Activated B cell treated with CpG ODN at 0.5 μM for 24 hours (primary cell): ENCODE data around the gene PHACTR2. TPM values are rescaled to one million over a fixed set of nuclear protein-coding genes. Genes with fewer than 3 reads are reported as not detected.

Experiments
- ATAC-seq: fragments of 200-7000 bp; cut with Tn5 transposase; one replicate; pipeline ENCODE4 v1.10.0; 2021; ENCODE audit warnings: low read depth, mild to moderate bottlenecking, moderate library complexity
- CTCF ChIA-PET: fragments of 350-600 bp; sonication (Branson Sonifier 250); formaldehyde crosslinking; loops from one replicate; lab custom pipeline; 2021; ENCODE audit warnings: antibody characterized with exemption; lab: Charles Lee
- POLR2A ChIA-PET: fragments of 350-600 bp; sonication (Branson Sonifier 250); formaldehyde crosslinking; loops from one replicate; lab custom pipeline; 2021; ENCODE audit warnings: antibody characterized with exemption; lab: Charles Lee
- DNase-seq: peaks from one replicate; pipeline ENCODE4 v3.0.0; 2022
- H3K27ac Mint-ChIP-seq: one replicate; pipeline ENCODE4 v1.8.0; 2020; ENCODE audit warnings: mixed read lengths
- H3K27me3 Mint-ChIP-seq: one replicate; pipeline ENCODE4 v1.8.0; 2021; ENCODE audit warnings: mixed read lengths
- H3K36me3 Mint-ChIP-seq: one replicate; pipeline ENCODE4 v1.8.0; 2021; ENCODE audit warnings: low read depth, mixed read lengths
- H3K4me1 Mint-ChIP-seq: one replicate; pipeline ENCODE4 v1.8.0; 2021; ENCODE audit warnings: mixed read lengths
- H3K4me3 Mint-ChIP-seq: one replicate; pipeline ENCODE4 v1.8.0; 2020; ENCODE audit warnings: mild to moderate bottlenecking, mixed read lengths
- H3K9me3 Mint-ChIP-seq: one replicate; pipeline ENCODE4 v1.8.0; 2020; ENCODE audit warnings: mixed read lengths
- intact Hi-C: fragments of 100-400 bp; cut with micrococcal nuclease; formaldehyde crosslinking; loops from one replicate; pipeline ENCODE4 v1.15.1; 2024
- total RNA-seq: library from RNA; stranded (reverse); gene quantifications from 2 replicates; pipeline ENCODE4 v1.2.3, GENCODE V29; 2022
- TF ChIP-seq, protein P1 (sequence below): fragments of 200-600 bp; IDR thresholded peaks from one replicate; pipeline ENCODE4 v1.8.0; 2022; ENCODE audit warnings: antibody characterized with exemption, mild to moderate bottlenecking

The PHACTR2 gene
- total RNA-seq, 1 donor from 2014 or later: 11.7 TPM

DNA sequence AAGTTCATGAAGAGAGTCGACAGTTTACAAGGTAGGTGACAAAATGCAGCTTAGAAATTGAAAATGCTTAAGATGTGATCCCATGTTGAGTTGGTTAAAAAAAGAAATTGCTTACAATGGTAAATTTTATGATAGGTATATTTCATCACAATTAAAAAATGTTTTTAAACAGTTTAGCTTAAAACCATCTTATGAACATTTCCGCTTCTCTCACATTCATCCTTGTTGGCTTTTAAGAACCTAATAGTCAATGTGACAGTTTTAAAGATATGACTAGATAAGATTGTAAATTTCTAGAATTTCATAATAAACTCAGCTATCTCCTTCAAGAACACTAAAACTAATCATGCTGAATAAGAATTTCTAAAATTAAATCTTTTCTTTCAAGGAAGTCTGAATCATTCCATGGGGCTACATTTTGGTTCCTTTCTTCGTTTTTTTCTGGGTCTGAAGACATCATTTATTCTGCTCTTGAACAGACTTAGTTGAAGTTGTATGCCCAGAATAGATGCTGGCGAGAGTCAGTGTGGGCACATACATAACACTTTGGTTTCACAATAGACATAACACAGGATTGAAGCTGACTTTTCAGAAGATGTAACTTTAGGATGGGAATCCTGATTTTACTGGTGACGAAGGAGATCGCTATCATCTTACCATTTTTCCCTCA is 129.5 kb downstream of the PHACTR2 start:
- H3K4me1 Mint-ChIP-seq: no peaks in the 10 kb centered on the region
- peaks cover 8% of the 10 kb centered on the region for H3K36me3 Mint-ChIP-seq
- CTCF ChIA-PET: no interaction called here
- H3K27ac Mint-ChIP-seq: no peak overlapping the region
- TF ChIP-seq, protein P1, sequence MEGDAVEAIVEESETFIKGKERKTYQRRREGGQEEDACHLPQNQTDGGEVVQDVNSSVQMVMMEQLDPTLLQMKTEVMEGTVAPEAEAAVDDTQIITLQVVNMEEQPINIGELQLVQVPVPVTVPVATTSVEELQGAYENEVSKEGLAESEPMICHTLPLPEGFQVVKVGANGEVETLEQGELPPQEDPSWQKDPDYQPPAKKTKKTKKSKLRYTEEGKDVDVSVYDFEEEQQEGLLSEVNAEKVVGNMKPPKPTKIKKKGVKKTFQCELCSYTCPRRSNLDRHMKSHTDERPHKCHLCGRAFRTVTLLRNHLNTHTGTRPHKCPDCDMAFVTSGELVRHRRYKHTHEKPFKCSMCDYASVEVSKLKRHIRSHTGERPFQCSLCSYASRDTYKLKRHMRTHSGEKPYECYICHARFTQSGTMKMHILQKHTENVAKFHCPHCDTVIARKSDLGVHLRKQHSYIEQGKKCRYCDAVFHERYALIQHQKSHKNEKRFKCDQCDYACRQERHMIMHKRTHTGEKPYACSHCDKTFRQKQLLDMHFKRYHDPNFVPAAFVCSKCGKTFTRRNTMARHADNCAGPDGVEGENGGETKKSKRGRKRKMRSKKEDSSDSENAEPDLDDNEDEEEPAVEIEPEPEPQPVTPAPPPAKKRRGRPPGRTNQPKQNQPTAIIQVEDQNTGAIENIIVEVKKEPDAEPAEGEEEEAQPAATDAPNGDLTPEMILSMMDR: no peak
- H3K4me3 Mint-ChIP-seq: no peak overlapping the region
- intact Hi-C loops: no loop called here
- no peaks in the 10 kb centered on the region for H3K9me3 Mint-ChIP-seq
- H3K27me3 Mint-ChIP-seq: no peaks in the 10 kb centered on the region
- ATAC-seq: no peak
- POLR2A ChIA-PET: no interaction called here
- DNase-seq: no peak

DNA sequence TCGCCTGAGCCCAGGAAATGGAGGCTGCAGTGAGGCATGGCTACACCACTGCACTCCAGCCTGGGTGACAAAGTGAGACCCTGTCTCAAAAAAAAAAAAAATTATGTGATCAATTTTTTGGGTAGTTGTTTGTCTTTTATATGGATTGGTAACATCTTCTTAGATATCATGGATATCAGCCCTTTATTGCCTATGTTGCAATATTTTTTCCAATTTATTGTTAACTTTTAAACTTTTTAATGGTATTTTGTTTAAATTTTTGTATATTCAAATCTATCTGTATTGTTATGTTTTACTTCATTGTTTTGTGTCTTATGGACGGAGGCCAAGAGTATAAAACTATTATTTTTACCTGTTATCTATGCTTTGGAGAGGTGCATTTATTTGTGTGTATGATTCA is 133.0 kb downstream of the PHACTR2 start:
- Mint-ChIP-seq H3K4me1 (no peaks in the 10 kb centered on the region), H3K4me3 (no peak overlapping the region), H3K9me3 (no peaks in the 10 kb centered on the region), H3K27me3 (no peaks in the 10 kb centered on the region), H3K27ac (no peak overlapping the region), H3K36me3 (peaks cover 11% of the 10 kb centered on the region)
- intact Hi-C loops: no loop called here
- CTCF ChIA-PET: no interaction called here
- DNase-seq (no peak), ATAC-seq (no peak)
- TF ChIP-seq, protein P1: no peak
- POLR2A ChIA-PET: no interaction called here

DNA sequence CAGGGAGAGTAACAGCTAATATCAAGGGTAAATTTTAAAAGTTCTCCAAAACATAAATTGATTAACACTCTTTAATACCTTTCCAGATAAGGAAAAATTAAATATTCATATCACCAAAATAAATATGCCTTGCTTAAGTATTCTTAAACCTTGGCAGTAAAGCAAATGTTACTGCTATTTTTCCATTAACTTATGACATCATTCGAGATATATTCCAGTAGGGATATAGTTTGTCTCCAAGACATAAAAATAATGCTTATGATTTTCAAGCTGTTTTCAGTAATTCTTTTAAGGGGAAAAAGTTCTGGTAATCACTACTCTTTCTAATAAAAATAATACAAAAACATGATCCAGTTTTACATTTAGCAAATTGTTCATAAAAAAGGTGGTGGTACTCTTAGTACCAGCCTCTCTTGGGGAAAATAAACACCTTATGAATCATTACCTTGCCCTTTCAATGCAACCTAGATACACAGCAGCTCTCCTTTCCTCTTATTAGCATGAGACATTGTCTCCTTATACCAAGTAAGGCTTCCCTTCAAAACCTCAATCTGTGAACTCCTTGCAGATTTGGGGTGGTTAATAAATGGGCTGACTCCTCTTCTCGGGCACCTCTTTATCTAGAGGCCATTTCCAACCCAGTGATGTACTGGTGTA is 133.9 kb downstream of the PHACTR2 start:
- POLR2A ChIA-PET: no interaction called here
- H3K27ac Mint-ChIP-seq: no peak overlapping the region
- no peaks in the 10 kb centered on the region for H3K4me1 Mint-ChIP-seq
- peaks cover 11% of the 10 kb centered on the region for H3K36me3 Mint-ChIP-seq
- no peaks in the 10 kb centered on the region for H3K9me3 Mint-ChIP-seq
- CTCF ChIA-PET: no interaction called here
- intact Hi-C loops: no loop called here
- TF ChIP-seq, protein P1: no peak
- no peak overlapping the region for H3K4me3 Mint-ChIP-seq
- ATAC-seq (no peak), DNase-seq (no peak)
- H3K27me3 Mint-ChIP-seq: no peaks in the 10 kb centered on the region

DNA sequence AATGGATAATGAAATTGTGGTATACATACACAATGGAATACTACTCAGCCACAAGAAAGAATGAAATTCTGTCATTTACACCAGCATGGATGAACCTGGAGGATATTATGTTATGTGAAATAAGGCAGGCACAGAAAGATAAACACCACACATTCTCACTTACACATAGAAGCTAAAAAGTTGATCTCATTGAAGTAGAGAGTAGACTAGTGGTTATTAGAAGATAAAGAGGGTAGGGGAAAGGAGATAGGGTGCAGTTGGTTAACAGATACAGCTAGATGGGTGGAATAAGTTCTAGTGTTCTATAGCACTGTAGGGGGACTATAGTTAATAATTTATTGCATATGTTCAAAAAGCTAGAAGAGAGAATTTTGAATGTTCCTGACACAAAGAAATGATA is 139.9 kb downstream of the PHACTR2 start:
- ATAC-seq: no peak
- POLR2A ChIA-PET: no interaction called here
- Mint-ChIP-seq H3K36me3 (no peaks in the 10 kb centered on the region), H3K4me3 (no peak overlapping the region), H3K27ac (no peak overlapping the region), H3K27me3 (no peaks in the 10 kb centered on the region), H3K9me3 (no peaks in the 10 kb centered on the region), H3K4me1 (no peaks in the 10 kb centered on the region)
- intact Hi-C loops: no loop called here
- CTCF ChIA-PET: no interaction called here
- TF ChIP-seq, protein P1: no peak
- no peak for DNase-seq

DNA sequence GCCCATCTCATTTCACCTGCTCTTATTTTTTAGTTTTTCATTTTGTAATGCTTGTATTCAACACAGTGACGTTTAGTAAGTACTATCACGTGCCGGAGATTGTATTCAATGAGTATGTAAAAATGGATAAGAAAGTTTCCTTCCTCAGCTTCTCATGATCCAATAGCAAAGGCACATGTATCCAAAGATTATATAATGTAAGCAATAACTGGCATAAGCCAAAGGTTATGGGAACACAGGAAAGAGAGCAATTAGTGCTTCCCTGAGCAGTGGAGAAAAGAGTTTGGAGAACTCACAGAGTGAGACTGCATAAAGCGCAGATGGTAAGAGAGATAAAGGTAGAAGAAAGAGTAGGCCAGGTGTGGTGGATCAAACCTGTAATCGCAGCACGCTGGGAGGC is 143.6 kb downstream of the PHACTR2 start:
- CTCF ChIA-PET: no interaction called here

More for the DNA sequence above, 143.6 kb downstream of the PHACTR2 start:
- Mint-ChIP-seq H3K9me3 (no peaks in the 10 kb centered on the region), H3K4me1 (no peaks in the 10 kb centered on the region), H3K4me3 (no peak overlapping the region), H3K27ac (no peak overlapping the region), H3K36me3 (no peaks in the 10 kb centered on the region), H3K27me3 (no peaks in the 10 kb centered on the region)
- TF ChIP-seq, protein P1: no peak
- intact Hi-C loops: no loop called here
- DNase-seq (no peak), ATAC-seq (no peak)
- POLR2A ChIA-PET: no interaction called here
